Gastroesophageal sphincter (tissue), 4 donors: ENCODE data around the gene EPHA3. TPM values are rescaled to one million over a fixed set of nuclear protein-coding genes. Genes with fewer than 3 reads are reported as not detected.

Experiments used
- ATAC-seq: fragments of 150-250 bp; one replicate; pipeline ENCODE4 v1.9.1; 2016; ENCODE audit warnings: mild to moderate bottlenecking, moderate library complexity
- H3K27ac ChIP-seq, 4 donors: fragments of 200-600 bp; sonication (generic) in 3 of 4; 1 replicate in 3 of 4; 2 replicates in 1 of 4; pipeline ENCODE4 v1.5.1; 2016 to 2019
- H3K27me3 ChIP-seq: fragments of 200-600 bp; sonication (generic); one replicate; pipeline ENCODE4 v1.5.1; 2019
- H3K36me3 ChIP-seq, 2 donors: fragments of 200-600 bp; sonication (generic); one replicate each; pipeline ENCODE4 v1.5.1; 2019; ENCODE audit warnings: control low read depth in 1 of 2
- H3K4me1 ChIP-seq, 3 donors: fragments of 200-600 bp; sonication (generic); 1 replicate in 2 of 3; 2 replicates in 1 of 3; pipeline ENCODE4 v1.5.1; 2016 to 2019; ENCODE audit warnings: control low read depth in 2 of 3
- H3K4me3 ChIP-seq, 2 donors: fragments of 200-600 bp; sonication (generic); one replicate each; pipeline ENCODE4 v1.5.1; 2019; ENCODE audit warnings: mild to moderate bottlenecking in 1 of 2, moderate library complexity in 1 of 2
- H3K9me3 ChIP-seq, 3 donors: fragments of 200-600 bp; sonication (generic); one replicate each; pipeline ENCODE4 v1.5.1; 2017 to 2019; ENCODE audit warnings: control low read depth in 2 of 3
- EP300 ChIP-seq: sonication (generic); formaldehyde crosslinking; IDR thresholded peaks from one replicate; pipeline ENCODE4 v1.6.1; 2017; ENCODE audit warnings: antibody characterized with exemption, mild to moderate bottlenecking
- POLR2A ChIP-seq, 2 donors: fragments of 450-650 bp; IDR thresholded peaks; one replicate each; pipeline ENCODE4 v1.6.1; 2017; ENCODE audit warnings: antibody characterized with exemption in 2 of 2, mild to moderate bottlenecking in 2 of 2, moderate library complexity in 1 of 2
- POLR2AphosphoS5 ChIP-seq: sonication (generic); formaldehyde crosslinking; IDR thresholded peaks from one replicate; pipeline ENCODE4 v1.6.1; 2017; ENCODE audit warnings: antibody characterized with exemption
- WGBS, 2 donors: methylation state at CpG; one replicate each; pipeline ENCODE4 v1.1.5; 2018; ENCODE audit warnings: low coverage in 1 of 2; 5-methylcytosine and 5-hydroxymethylcytosine counted together
- total RNA-seq, 4 donors: library from RNA; depleted of rRNA; stranded (reverse); fragments of >200 nt; gene quantifications; one replicate each; pipeline ENCODE4 v1.1.0, GENCODE V29; 2016
- TF ChIP-seq, protein P1 (sequence below), 4 experiments: fragments of 200-600 bp in 2 of 4; fragments of 450-650 bp in 2 of 4; sonication (generic) in 1 of 4; IDR thresholded peaks; one replicate each; pipeline ENCODE4 v1.5.1; 2017 to 2019; ENCODE audit warnings: antibody characterized with exemption in 4 of 4, mild to moderate bottlenecking in 2 of 4, moderate library complexity in 2 of 4

Gene EPHA3
- total RNA-seq, 4 donors from 2014 or later: 9.3 to 20.4 (median 15.9) TPM

DNA sequence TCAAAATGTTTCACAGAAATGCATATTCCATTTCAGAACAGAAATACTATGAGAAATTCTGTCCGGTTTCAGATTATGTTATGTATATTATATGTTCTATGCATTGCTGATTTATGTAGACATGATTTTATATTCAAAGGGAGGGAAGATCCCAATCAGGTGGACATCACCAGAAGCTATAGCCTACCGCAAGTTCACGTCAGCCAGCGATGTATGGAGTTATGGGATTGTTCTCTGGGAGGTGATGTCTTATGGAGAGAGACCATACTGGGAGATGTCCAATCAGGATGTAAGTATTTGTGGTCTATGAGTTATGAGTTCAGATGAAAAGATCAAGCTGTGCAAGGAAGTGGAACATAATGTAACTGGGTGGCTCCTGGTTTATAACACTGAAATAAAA is 341.7 kb downstream of the EPHA3 start:
- Histone ChIP-seq H3K36me3 (no peaks in the 10 kb centered on the region), H3K27me3 (no peaks in the 10 kb centered on the region), H3K4me3 (no peak overlapping the region), H3K27ac (no peak overlapping the region), H3K9me3 (no peaks in the 10 kb centered on the region), H3K4me1 (no peaks in the 10 kb centered on the region)
- no peak for ATAC-seq
- WGBS, 2 donors: 90 to 100% methylated on average over 1 to 4 of the region's 4 CpGs
- TF ChIP-seq POLR2AphosphoS5 (no peak), POLR2A (IDR thresholded peaks at IDR 0.05) (no peak), EP300 (no peak)
- TF ChIP-seq, protein P1, sequence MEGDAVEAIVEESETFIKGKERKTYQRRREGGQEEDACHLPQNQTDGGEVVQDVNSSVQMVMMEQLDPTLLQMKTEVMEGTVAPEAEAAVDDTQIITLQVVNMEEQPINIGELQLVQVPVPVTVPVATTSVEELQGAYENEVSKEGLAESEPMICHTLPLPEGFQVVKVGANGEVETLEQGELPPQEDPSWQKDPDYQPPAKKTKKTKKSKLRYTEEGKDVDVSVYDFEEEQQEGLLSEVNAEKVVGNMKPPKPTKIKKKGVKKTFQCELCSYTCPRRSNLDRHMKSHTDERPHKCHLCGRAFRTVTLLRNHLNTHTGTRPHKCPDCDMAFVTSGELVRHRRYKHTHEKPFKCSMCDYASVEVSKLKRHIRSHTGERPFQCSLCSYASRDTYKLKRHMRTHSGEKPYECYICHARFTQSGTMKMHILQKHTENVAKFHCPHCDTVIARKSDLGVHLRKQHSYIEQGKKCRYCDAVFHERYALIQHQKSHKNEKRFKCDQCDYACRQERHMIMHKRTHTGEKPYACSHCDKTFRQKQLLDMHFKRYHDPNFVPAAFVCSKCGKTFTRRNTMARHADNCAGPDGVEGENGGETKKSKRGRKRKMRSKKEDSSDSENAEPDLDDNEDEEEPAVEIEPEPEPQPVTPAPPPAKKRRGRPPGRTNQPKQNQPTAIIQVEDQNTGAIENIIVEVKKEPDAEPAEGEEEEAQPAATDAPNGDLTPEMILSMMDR (IDR thresholded peaks at IDR 0.05): no peak

DNA sequence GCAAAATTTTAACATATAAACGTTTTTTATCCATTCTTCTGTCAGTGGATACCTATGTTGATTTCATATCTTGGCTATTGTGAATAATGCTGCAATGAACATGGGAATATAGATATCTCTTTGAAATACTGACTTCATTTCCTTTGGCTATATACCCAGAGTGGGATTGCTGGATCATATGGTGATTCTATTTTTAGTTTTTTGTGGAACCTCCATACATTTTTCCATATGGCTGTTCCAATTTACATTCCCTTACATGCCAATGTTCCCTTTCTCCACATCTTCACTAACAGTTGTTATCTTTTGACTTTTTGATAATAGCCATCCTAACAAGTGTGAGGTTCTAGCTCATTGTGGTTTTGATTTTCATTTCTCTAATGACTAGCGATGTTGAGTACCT is 344.6 kb downstream of the EPHA3 start:
- TF ChIP-seq POLR2AphosphoS5: no peak
- TF ChIP-seq POLR2A (IDR thresholded peaks at IDR 0.05): no peak
- TF ChIP-seq, protein P1 (IDR thresholded peaks at IDR 0.05): no peak
- TF ChIP-seq EP300: no peak
- Histone ChIP-seq H3K27me3 (no peaks in the 10 kb centered on the region), H3K27ac (no peak overlapping the region), H3K4me1 (no peaks in the 10 kb centered on the region), H3K9me3 (no peaks in the 10 kb centered on the region), H3K4me3 (no peak overlapping the region), H3K36me3 (no peaks in the 10 kb centered on the region)
- ATAC-seq: no peak
- WGBS, 2 donors: 74 to 88% methylated on average over 2 of the region's 2 CpGs

DNA sequence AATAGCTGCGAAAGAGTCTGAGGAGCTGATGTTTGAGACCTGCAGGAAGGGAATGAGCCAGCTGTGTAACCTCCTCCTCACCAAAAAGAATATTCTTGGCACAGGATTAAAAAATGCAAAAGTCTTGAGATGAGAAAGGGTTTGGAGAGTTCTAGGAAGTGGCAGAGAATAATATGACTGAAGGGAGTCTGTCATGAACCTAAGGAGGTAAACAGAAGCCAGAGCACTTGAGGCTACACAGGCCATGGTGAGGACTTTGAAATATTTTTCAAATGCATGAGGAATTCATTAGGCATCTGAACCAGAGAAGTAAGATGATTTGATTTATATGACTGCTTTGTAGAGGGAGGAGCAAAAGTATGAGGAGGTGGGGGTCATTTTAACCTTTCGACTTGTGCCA is 347.8 kb downstream of the EPHA3 start:
- no peak overlapping the region for H3K4me3 ChIP-seq
- H3K4me1 ChIP-seq: no peaks in the 10 kb centered on the region
- no peak overlapping the region for H3K27ac ChIP-seq
- TF ChIP-seq POLR2AphosphoS5 (no peak), EP300 (no peak), POLR2A (IDR thresholded peaks at IDR 0.05) (no peak)
- TF ChIP-seq, protein P1 (IDR thresholded peaks at IDR 0.05): no peak
- no peak for ATAC-seq
- no peaks in the 10 kb centered on the region for H3K36me3 ChIP-seq
- no peaks in the 10 kb centered on the region for H3K9me3 ChIP-seq
- no peaks in the 10 kb centered on the region for H3K27me3 ChIP-seq
- WGBS, 2 donors: 72 to 73% methylated on average over 2 of the region's 2 CpGs

DNA sequence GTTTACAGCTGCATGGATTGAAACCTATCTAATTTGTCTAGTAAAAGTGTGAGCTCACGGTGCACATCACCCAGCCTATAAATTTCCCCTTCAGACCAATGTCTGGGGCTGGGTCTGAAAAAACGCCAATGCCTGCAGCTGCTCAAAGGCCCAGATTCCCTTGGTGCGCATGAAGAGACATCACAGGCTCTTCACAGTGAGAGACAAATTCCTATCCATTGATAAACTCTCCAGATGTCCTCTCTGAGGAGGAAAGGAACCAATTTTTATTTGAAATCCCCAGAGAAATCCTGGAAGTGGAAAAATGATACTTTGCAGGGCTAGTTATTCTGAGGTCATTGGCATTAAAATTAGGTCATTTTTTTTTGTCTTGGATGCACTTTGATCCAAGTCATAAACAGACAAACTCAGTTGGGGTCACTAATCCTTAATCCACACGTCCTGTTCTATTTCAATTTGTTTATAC is 360.5 kb downstream of the EPHA3 start:
- no peak for TF ChIP-seq POLR2A (IDR thresholded peaks at IDR 0.05)
- no peak for TF ChIP-seq EP300
- TF ChIP-seq, protein P1 (IDR thresholded peaks at IDR 0.05): no peak
- TF ChIP-seq POLR2AphosphoS5: no peak
- H3K36me3 ChIP-seq: no peaks in the 10 kb centered on the region
- WGBS, 2 donors: 33 to 45% methylated on average over 1 to 4 of the region's 4 CpGs
- H3K27ac ChIP-seq: no peak overlapping the region
- no peak overlapping the region for H3K4me3 ChIP-seq
- no peaks in the 10 kb centered on the region for H3K27me3 ChIP-seq
- no peak for ATAC-seq
- no peaks in the 10 kb centered on the region for H3K9me3 ChIP-seq
- H3K4me1 ChIP-seq: no peaks in the 10 kb centered on the region

DNA sequence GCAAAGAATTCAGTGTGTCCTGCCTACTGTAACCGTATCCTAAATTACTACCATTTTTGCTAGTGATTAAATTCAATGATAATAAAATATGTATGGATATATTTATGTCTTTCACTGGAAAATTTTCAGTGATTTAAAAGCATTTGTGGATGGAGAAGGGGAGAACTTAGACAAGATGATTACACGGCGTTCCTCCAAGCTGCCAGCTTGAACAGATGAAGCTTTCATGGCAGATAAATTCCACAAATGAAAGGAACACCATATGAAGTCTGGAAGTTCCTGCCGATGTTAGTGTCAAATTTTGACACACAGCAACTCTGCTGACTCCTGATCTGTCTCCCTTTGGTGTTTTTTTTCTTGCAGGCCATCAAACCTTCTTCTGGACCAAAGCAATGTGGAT is 364.7 kb downstream of the EPHA3 start:
- ATAC-seq: no peak
- 82 to 97% methylated on average over 4 of the region's 4 CpGs for WGBS, 2 donors
- TF ChIP-seq, protein P1 (IDR thresholded peaks at IDR 0.05): no peak
- TF ChIP-seq POLR2AphosphoS5 (no peak), POLR2A (IDR thresholded peaks at IDR 0.05) (no peak), EP300 (no peak)

More for the DNA sequence above, 364.7 kb downstream of the EPHA3 start:
- H3K4me3 ChIP-seq: no peak overlapping the region
- H3K27me3 ChIP-seq: no peaks in the 10 kb centered on the region
- no peaks in the 10 kb centered on the region for H3K4me1 ChIP-seq
- H3K9me3 ChIP-seq: no peaks in the 10 kb centered on the region
- H3K36me3 ChIP-seq: no peaks in the 10 kb centered on the region
- H3K27ac ChIP-seq: no peak overlapping the region
